Bronchial epithelial cell (primary cell): ENCODE measurements around the gene NOP14. TPM values are rescaled to one million over a fixed set of nuclear protein-coding genes. Genes with fewer than 3 reads are reported as not detected.
"Not testable (repeated sequence)": the region's sequence is repeated elsewhere in the genome, so short reads cannot be mapped to it uniquely, and the experiment has no call there.

Experiments
- DNase-seq: peaks from one replicate; pipeline ENCODE4 v3.0.0-alpha.2; 2010; ENCODE audit warnings: low read depth
- FAIRE-seq: peaks from 2 replicates; lab custom pipeline; 2011; peaks lifted over from hg19 to GRCh38; lab: Jason Lieb, UNC
- H3K27me3 ChIP-seq: 2 replicates; pipeline ENCODE4 v1.5.1; 2011; ENCODE audit warnings: low read length; ENCODE audit not compliant: control insufficient read depth, insufficient read depth
- H3K36me3 ChIP-seq: 2 replicates; pipeline ENCODE4 v1.5.1; 2011; ENCODE audit warnings: low read length; ENCODE audit not compliant: control insufficient read depth, insufficient read depth
- H3K4me3 ChIP-seq: 2 replicates; pipeline ENCODE4 v1.5.1; 2011; ENCODE audit warnings: mild to moderate bottlenecking, low read depth, low read length, control low read depth
- total RNA-seq: library from RNA; depleted of rRNA; stranded (reverse); fragments of >200 nt; gene quantifications from 2 replicates; pipeline ENCODE4 v1.2.1, GENCODE V29; 2014
- TF ChIP-seq, protein P1 (sequence below): IDR thresholded peaks from 2 replicates; pipeline ENCODE4 v1.5.1; 2011; ENCODE audit warnings: mild to moderate bottlenecking, moderate library complexity, low read length, control low read depth, inconsistent platforms; ENCODE audit not compliant: insufficient read depth, severe bottlenecking

Gene NOP14
- total RNA-seq, 1 donor from 2014 or later: 31.1 TPM

DNA sequence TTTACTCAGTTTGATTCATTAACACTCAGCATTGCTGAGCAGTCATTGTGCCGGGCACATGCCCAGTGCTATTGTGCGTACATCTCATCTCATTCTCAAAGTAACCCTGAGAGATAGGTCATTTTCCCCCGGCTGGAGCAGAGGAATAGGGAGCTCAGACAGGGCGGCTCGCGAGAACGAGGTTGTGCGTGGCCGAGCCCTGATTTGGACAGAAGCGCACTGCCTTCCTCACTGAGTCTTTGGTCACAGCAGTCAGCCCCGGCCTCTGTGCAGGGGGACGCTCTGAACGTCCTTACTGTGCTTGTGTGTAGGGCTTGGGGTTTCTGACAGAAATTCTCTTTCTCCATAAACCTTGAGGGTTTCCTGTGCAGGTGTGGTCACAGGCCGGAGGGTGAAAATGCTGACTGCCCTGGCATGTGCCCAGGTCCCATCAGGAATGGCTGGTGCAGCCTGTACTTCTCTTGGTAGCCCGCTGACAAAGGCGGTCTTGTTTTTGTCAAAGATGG is 39.5 kb downstream of the NOP14 start:
- FAIRE-seq (no peak), DNase-seq (no peak)
- TF ChIP-seq, protein P1, sequence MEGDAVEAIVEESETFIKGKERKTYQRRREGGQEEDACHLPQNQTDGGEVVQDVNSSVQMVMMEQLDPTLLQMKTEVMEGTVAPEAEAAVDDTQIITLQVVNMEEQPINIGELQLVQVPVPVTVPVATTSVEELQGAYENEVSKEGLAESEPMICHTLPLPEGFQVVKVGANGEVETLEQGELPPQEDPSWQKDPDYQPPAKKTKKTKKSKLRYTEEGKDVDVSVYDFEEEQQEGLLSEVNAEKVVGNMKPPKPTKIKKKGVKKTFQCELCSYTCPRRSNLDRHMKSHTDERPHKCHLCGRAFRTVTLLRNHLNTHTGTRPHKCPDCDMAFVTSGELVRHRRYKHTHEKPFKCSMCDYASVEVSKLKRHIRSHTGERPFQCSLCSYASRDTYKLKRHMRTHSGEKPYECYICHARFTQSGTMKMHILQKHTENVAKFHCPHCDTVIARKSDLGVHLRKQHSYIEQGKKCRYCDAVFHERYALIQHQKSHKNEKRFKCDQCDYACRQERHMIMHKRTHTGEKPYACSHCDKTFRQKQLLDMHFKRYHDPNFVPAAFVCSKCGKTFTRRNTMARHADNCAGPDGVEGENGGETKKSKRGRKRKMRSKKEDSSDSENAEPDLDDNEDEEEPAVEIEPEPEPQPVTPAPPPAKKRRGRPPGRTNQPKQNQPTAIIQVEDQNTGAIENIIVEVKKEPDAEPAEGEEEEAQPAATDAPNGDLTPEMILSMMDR: no peak
- peaks cover 23% of the 10 kb centered on the region for H3K36me3 ChIP-seq
- H3K4me3 ChIP-seq: no peak overlapping the region
- H3K27me3 ChIP-seq: no peaks in the 10 kb centered on the region

DNA sequence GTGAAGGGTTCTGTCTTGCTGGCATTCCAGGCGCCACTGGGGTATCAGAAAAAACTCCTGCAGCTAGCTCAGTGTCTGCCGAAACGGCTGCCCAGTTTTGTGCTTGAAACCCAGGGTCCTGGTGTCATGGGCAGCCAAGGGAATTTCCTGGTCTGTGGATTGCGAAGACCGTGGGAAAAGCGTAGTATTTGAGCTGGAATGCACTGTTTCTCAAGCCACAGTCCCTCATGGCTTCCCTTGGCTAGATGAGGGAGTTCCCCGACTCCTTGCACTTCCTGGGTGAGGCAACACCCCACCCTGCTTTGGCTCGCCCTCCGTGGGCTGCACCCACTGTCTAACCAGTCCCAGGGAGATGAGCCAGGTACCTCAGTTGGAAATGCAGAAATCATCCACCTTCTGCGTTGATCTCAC is 40.1 kb downstream of the NOP14 start:
- Histone ChIP-seq H3K27me3 (no peaks in the 10 kb centered on the region), H3K4me3 (no peak overlapping the region), H3K36me3 (peaks cover 20% of the 10 kb centered on the region)
- TF ChIP-seq, protein P1: no peak
- DNase-seq: peak; percentile 63
- peak; percentile 99 for FAIRE-seq

DNA sequence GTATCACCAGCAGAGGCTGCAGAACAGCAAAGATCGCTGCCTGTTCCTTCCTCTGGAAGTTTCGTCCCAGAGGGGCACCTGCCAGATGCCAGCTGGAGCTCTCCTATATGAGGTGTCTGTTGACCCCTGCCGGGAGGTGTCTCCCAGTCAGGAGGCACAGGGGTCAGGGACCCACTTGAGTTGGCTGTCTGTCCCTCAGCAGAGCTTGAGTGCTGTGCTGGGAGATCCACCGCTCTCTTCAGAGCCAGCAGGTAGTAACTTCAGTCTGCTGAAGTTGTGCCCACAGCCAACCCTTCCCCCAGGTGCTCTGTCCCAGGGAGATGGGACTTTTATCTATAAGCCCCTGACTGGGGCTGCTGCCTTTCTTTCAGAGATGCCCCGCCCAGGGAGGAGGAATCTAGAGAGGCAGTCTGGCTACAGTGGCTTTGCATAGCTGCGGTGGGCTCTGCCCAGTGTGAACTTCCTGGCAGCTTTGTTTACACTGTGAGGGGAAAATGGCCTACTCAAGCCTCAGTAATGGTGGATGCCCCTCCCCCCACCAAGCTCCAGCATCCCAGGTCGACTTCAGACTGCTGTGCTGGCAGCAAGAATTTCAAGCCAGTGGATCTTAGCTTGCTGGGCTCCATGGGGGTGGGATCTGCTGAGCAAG is 40.6 kb downstream of the NOP14 start:
- H3K27me3 ChIP-seq, DNase-seq, FAIRE-seq, H3K4me3 ChIP-seq: not testable (repeated sequence)
- peaks cover 20% of the 10 kb centered on the region for H3K36me3 ChIP-seq

DNA sequence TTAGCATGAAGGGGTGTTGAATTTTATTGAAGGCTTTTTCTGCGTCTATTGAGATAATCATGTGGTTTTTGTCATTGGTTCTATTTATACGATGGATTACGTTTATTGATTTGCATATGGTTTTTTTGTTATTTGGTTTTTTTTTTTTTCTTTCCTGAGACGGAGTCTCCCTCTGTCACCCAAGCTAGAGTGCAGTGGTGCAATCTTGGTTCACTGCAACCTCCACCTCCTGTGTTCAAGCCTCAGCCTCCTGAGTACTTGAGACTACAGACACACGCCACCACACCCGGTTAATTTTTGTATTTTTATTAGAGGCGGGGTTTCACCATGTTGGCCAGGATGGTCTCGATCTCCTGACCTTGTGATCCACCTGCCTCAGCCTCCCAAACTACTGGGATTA is 44.5 kb downstream of the NOP14 start:
- H3K4me3 ChIP-seq, H3K27me3 ChIP-seq, FAIRE-seq, DNase-seq: not testable (repeated sequence)
- H3K36me3 ChIP-seq: peaks cover 11% of the 10 kb centered on the region

DNA sequence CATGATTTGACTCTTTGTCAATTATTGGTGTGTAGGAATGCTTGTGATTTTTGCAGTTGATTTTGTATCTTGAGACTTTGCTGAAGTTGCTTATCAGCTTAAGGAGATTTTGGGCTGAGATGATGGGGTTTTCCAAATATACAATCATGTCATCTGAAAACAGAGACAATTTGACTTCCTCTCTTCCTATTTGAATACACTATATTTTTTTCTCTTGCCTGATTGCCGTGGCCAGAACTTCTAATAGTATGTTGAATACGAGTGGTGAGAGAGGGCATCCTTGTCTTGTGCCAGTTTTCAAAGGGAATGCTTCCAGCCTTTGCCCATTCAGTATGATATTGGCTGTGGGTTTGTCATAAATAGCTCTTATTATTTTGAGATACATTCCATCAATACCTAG is 44.9 kb downstream of the NOP14 start:
- H3K4me3 ChIP-seq, FAIRE-seq, H3K27me3 ChIP-seq, DNase-seq: not testable (repeated sequence)
- peaks cover 14% of the 10 kb centered on the region for H3K36me3 ChIP-seq

GRCh38 chr4:2916696-2917095 is 46.5 kb downstream of the NOP14 start:
- DNase-seq, H3K27me3 ChIP-seq, H3K4me3 ChIP-seq, FAIRE-seq: not testable (repeated sequence)
- H3K36me3 ChIP-seq: peaks cover 18% of the 10 kb centered on the region

- no peaks in the 10 kb centered on the region for H3K27me3 ChIP-seq
- FAIRE-seq (no peak), DNase-seq (no peak)
- TF ChIP-seq, protein P1: no peak
- peaks cover 23% of the 10 kb centered on the region for H3K36me3 ChIP-seq
- H3K4me3 ChIP-seq: no peak overlapping the region
Measured at GRCh38 chr4:2915789-2916188, 47.4 kb downstream of the NOP14 start.
